Activated CD4-positive, alpha-beta T cell treated with anti-CD3 and anti-CD28 coated beads, Interleukin-10, Interleukin-2, amounts not matched to agents 100 ng/mL and 50 ng/mL, durations not matched to agents 16 hours and 8 hours (primary cell): ENCODE measurements around the gene LRSAM1.
"Not testable (repeated sequence)": the region's sequence is repeated elsewhere in the genome, so short reads cannot be mapped to it uniquely, and the experiment has no call there.

Experiments
- DNase-seq: peaks from one replicate; pipeline ENCODE4 v3.0.0-alpha.2; 2020

Gene LRSAM1

DNA sequence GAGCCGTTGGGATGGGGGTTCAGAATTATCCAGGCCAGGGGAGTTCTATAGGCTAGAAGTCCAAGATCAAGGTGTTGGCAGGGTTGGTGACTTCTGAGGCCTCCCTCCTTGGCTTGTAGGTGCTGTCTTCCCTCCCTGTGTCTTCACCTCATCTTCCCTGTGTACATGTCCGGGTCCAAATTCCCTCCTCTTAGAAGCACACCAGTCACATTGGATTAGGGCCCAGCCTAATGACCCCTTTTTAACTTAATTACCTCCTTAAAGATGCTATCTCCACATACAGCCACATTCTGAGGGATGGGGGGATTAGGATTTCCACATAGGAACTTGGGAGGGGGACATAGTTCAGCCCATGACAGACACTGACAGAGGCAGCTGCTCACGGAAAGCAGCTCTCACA, 12.1 kb downstream of the LRSAM1 start:
- no peak for DNase-seq

DNA sequence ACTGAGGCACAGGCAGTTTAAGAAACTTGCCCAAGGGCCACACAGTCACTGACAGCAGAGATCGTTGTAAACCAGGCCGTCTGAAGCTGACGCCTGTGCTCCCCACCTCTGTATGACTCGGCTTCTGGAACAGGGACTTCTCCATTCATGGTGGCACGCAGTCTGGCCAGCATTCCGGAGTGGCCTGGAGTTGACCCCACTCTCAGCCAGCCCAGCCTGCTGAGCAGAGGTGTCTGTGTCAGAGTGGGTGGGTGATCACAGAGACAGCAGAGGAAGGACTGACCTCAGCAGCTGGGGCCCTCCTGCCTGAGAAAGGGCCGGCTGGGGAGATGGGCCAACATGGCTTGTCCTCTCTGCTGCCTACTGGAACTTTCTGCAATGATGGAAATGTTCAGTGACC, 12.6 kb downstream of the LRSAM1 start:
- DNase-seq, result no peak

- not testable (repeated sequence) for DNase-seq
Observed at GRCh38 chr9:127466407-127466917, 15.2 kb downstream of the LRSAM1 start.

DNA sequence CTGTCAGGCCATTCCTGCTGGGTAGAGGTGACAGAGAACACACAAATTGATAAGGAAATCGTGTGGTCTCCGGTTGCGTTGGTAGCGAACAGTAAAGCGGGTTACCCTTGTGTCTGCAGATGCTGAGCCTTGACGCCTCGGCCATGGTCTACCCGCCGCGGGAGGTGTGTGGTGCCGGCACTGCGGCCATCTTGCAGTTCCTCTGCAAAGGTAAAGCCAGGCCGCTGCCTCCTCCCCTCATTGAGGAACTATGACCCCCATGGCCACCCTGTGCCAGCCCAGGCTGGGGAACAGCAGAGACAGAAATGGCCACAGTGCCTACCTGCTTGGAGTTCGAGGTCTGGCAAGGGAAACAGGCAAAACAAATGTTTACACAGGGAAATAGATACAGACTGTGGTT, 16.3 kb downstream of the LRSAM1 start:
- no peak for DNase-seq

GRCh38 chr9:127470662-127471061, 19.4 kb downstream of the LRSAM1 start:
- no peak for DNase-seq

DNA sequence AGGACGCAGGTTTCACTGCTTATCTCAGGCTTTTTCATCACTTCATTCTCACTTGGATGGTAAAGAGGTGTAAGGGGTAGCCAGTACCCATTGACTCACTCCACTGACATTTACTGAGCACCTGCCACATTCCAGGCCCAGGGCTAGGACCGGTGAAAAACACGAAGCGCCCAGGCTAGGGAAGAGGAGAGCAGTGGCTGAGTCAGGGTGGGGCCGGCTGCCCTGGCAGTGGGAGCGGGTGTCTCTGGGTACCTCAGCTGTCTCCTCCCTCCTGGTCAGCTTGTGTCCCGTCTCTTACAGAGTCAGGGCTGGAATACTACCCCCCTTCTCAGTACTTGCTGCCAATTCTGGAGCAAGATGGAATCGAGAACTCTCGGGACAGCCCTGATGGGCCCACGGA, 22.2 kb downstream of the LRSAM1 start:
- no peak for DNase-seq

DNA sequence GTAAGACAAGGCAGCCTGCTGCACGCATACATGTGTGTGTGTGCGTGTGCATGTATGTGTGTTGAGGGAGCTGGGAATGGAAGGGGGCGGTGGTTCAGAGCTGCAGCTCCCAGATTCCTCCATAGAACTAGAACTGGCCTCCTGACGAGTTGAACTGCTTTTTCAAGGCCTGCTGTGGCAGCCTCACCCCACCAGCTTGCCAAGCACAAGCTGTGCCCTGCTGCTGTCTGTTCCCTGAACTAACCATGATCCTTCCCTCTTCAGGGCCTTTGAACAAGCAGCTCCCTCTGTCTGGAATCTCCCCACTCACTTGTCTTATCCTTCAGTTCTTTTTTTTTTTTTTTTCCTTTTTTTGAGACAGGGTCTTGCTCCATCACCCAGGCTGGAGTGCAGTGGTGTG, 22.6 kb downstream of the LRSAM1 start:
- no peak for DNase-seq

DNA sequence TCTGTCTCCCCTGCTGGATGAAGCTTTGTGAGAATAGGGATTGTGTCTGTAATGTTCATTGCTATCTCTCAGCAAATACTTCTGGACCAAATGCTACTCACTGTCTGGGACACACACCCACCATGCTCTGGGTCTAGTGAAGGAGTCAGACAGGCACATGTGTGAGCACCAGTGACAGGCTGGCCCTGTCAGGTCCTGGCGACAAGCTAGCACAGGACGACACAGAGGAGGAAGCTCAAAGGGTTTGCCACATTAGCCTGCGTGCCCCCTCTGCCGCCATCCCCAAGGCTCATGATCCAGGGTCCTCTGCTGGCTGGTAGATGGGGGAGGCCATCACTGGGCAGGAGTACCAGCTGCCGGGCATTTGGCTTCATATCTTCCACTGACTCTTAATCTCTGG, 23.3 kb downstream of the LRSAM1 start:
- no peak for DNase-seq

- DNase-seq, result no peak
Observed at GRCh38 chr9:127479507-127480081, 28.3 kb downstream of the LRSAM1 start.

GRCh38 chr9:127482662-127483061, 31.4 kb downstream of the LRSAM1 start:
- no peak for DNase-seq

GRCh38 chr9:127485995-127486394, 34.7 kb downstream of the LRSAM1 start:
- DNase-seq, result no peak

DNA sequence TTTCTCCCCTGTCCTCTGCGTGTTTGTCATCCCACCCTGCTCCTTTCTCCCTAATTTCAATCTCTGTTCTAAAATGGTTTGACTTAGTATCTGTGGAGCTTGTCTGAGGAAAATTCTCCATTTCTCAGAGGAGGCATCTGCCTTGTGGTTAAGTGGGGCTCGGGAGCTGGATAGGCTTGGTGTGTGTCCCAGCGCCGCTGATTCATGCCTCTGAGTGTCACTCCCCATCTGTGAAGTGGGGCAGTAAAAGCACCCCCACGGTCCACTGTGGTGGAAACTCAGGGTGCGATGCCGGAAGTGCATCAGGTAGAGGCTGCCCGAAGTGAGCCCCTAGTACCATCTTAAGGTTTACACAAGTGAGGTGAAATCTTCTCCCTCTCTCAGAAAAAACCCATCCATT, 37.6 kb downstream of the LRSAM1 start:
- DNase-seq, result no peak

DNA sequence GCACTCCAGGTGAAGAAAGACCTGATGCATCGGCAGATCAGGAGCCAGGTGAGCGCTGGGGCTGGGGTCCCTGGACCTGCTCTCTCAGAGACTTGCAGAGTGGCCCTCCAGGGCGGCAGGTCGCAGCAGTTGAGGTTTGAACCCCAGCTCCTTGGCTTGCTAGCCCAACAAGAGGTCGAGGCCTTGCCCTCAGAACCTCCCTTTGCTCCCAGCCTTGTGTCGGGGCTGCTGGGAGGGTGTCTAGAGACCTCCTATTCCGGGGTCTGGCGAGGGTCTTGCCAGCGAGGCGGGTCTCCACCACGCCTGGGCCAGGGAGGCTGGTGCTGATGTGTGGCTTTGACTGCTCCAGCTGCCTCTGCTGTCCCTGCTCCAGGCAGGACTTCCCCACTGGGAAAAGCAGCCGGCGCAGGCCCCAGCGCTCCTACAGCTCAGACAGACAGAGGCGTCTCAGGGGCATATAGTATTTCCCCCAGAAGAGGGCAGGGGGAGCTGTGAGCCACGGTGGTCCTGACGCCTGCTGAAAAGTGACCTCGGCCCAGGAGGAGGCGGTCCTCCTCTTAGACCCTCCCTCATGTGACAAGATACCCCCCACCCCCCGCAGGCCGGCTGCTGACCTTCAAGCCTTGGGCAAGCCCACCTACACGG, 38.3 kb downstream of the LRSAM1 start:
- no peak for DNase-seq

DNA sequence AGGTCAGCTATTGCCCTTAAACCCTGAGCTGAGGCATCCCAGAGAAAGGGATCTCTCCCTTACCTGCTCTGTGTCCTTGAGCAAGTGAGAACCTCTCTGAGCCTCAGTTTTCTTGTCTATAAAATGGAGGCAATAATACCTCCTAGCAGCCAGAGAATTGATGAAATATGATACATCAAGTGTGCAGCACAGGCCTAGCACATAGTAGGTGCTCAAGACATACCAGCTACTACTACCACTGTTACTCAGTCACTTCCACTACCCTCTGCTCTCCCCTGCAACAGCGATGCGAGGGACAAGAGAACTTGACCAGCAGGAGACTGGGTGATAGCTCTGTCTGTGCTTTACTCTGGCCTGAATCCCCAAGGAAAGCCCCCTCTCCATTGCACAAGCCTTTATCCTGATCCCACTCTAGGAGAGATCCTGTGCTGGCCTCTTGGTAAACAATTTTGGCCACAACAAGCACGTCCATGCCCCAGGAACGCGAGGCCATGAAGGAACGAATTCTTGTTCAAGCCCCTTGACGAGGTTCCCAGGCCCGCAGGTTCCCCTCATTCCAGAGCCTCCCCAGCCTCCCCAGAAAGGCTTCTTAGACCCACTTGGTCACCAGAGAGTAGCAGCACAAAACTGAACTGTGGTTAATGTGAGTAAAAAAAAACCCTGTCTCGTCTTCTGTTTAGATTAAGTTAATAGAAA, 39.4 kb downstream of the LRSAM1 start:
- DNase-seq, result no peak

GRCh38 chr9:127491516-127491915, 40.2 kb downstream of the LRSAM1 start:
- no peak for DNase-seq

DNA sequence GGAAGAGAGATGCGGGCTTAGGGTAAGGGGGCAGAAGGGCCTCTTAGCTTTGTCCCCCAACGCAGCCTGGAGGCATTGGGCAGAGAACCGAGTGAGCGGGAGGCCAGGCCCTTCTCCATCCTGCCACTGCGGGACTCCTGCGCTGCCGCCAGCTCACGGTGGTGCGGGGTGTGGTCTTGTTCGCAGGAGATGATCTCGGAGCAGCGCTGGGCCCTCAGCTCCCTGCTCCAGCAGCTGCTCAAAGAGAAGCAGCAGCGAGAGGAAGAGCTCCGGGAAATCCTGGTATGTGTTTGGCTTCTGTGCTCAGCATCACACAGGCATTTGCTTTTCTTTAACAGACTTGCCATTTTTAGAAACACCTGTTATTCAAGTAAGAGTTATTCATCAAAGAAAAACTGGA, 41.3 kb downstream of the LRSAM1 start:
- DNase-seq, result no peak

GRCh38 chr9:127493592-127494303, 42.4 kb downstream of the LRSAM1 start:
- no peak for DNase-seq

DNA sequence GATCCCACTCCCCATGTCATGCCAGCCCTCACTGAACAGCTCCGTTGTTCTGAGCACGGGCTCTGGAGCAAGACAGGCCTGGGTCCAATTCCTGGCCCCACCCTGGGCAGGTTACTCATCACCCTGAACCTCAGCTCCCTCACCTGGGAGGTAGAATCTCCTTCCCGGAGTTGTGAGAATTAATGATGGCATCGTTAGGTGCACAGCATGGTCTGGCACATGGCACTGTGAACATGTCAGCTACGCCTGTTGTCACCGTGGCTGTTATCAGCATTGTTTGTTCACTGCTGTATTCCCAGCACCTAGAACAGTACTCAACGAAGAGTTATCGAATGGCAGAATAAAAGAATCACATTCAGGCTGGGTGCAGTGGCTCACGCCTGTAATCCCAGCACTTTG, 43.0 kb downstream of the LRSAM1 start:
- no peak for DNase-seq

GRCh38 chr9:127495884-127496555, 44.7 kb downstream of the LRSAM1 start:
- no peak for DNase-seq

GRCh38 chr9:127496974-127497373, 45.7 kb downstream of the LRSAM1 start:
- no peak for DNase-seq

DNA sequence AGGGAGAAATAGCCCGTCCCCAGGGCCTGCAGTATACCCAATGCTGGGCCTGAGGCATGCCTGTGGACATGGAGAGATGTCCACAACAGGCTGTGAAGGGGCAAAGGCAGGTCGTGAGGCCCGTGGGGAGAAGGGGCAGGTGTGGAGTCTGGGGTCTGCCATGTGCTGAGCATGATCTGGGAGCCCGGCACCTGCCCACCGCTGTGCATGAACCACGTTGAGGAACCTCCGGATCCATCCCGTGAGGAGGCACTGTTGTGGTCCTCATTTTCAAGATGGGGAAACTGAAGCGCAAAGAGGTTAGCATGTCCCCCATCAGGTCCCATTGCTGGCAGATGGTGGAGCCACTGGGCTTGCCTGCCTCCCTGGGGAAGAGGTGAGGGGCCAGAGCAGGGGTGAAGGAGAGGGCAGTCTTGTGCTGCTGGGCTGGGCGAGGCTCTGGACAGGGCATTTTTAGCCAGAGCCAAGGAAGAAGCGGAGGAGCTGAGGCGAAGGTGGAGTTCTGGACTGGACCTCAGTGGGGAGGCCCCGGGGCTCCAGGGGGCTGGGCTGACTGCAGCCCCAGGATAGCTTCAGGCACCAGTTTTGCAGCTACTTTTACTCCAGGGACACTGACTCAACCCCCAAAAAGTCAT, 46.5 kb downstream of the LRSAM1 start:
- DNase-seq, result no peak

GRCh38 chr9:127498298-127498697, 47.0 kb downstream of the LRSAM1 start:
- DNase-seq, result no peak

- DNase-seq, result no peak
Observed at GRCh38 chr9:127500399-127500798, 49.1 kb downstream of the LRSAM1 start.
